Lower leg skin (tissue), 3 donors: Measurements from ENCODE around the gene MEF2C.

Experiments used
- CTCF ChIP-seq, 3 donors: fragments of 450-650 bp; IDR thresholded peaks; one replicate each; pipeline ENCODE4 v1.5.1; 2016; ENCODE audit warnings: antibody characterized with exemption in 3 of 3, mild to moderate bottlenecking in 3 of 3, moderate library complexity in 2 of 3
- POLR2A ChIP-seq, 2 donors: fragments of 450-650 bp; IDR thresholded peaks; one replicate each; pipeline ENCODE4 v1.6.1; 2016 to 2017; ENCODE audit warnings: antibody characterized with exemption in 2 of 2, mild to moderate bottlenecking in 1 of 2, moderate library complexity in 1 of 2

- TF ChIP-seq CTCF (IDR thresholded peaks at IDR 0.05) (no peak), POLR2A (IDR thresholded peaks at IDR 0.05) (no peak)
Observed at GRCh38 chr5:88846434-88846833, 36.5 kb downstream of the MEF2C start.
